ENCODE results near the gene ABHD12. TPM values are rescaled to one million over a fixed set of nuclear protein-coding genes. Genes with fewer than 3 reads are reported as not detected.
A peak's percentile ranks its signal among the peaks of the same experiment; 100 is the strongest.

ABHD12 gene
- total RNA-seq, 2 donors from 2014 or later = 48.2 to 52.7 TPM

DNA sequence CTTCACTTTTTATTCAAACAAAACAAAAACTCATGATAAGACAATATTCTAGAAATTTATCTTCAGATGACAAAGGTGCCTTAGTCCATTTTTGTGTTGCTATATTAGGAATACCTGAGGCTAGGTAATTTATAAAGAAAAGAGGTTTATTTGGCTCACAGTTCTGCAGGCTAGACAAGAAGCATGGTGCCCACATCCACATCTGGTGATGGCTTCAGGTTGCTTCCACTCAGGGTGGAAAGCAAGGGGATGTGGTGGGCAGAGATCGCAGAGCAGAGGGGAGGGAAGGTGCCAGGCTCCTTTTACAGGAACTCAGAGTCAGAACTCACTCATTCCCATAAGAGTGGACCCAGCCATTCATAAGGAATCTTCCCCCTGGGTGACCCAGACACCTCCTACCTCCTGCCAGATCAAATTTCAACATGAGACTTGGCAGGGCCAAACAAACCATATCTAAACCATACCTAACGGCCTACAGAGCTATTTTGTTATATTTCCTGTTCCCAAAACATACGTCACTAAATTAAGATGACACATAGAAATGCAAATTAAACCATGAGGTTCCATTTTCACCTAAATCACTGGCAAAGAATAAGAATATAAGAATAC lies 26.4 kb downstream of the ABHD12 start:
- Histone ChIP-seq H3K27me3 (ENCODE audit: control insufficient read depth, insufficient read depth, low read length, poor library complexity, severe bottlenecking) (no peaks in the 10 kb centered on the region), H3K27ac (ENCODE audit: low read depth, low read length) (no peak overlapping the region), H3K9ac (ENCODE audit: extremely low read depth, low read length, poor library complexity, severe bottlenecking) (no peak overlapping the region), H3K36me3 (ENCODE audit: control insufficient read depth, insufficient read depth, low read length) (no peaks in the 10 kb centered on the region), H3K9me3 (ENCODE audit: control insufficient read depth, low read length) (no peaks in the 10 kb centered on the region), H3K4me3 (ENCODE audit: low read length) (no peak overlapping the region), H3K4me1 (ENCODE audit: control insufficient read depth, insufficient read depth, low read length) (no peaks in the 10 kb centered on the region)
- H3K27me3 Mint-ChIP-seq (ENCODE audit: insufficient read depth) = no peaks in the 10 kb centered on the region
- H3K27ac Mint-ChIP-seq = no peak overlapping the region
- peak; percentile 19 for DNase-seq
- TF ChIP-seq, protein P1, sequence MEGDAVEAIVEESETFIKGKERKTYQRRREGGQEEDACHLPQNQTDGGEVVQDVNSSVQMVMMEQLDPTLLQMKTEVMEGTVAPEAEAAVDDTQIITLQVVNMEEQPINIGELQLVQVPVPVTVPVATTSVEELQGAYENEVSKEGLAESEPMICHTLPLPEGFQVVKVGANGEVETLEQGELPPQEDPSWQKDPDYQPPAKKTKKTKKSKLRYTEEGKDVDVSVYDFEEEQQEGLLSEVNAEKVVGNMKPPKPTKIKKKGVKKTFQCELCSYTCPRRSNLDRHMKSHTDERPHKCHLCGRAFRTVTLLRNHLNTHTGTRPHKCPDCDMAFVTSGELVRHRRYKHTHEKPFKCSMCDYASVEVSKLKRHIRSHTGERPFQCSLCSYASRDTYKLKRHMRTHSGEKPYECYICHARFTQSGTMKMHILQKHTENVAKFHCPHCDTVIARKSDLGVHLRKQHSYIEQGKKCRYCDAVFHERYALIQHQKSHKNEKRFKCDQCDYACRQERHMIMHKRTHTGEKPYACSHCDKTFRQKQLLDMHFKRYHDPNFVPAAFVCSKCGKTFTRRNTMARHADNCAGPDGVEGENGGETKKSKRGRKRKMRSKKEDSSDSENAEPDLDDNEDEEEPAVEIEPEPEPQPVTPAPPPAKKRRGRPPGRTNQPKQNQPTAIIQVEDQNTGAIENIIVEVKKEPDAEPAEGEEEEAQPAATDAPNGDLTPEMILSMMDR (conservative IDR thresholded peaks at IDR 0.05) = no peak
- H3K4me3 Mint-ChIP-seq = no peak overlapping the region
- 92% methylated on average over 2 to 3 of the region's 3 CpGs for WGBS, 2 experiments (ENCODE audit: insufficient coverage in 1 of 2, insufficient read length in 1 of 2)
- no peaks in the 10 kb centered on the region for H3K4me1 Mint-ChIP-seq
- peaks cover 4% of the 10 kb centered on the region for H3K9me3 Mint-ChIP-seq
- H3K36me3 Mint-ChIP-seq (ENCODE audit: low read depth) = peaks cover 24% of the 10 kb centered on the region

DNA sequence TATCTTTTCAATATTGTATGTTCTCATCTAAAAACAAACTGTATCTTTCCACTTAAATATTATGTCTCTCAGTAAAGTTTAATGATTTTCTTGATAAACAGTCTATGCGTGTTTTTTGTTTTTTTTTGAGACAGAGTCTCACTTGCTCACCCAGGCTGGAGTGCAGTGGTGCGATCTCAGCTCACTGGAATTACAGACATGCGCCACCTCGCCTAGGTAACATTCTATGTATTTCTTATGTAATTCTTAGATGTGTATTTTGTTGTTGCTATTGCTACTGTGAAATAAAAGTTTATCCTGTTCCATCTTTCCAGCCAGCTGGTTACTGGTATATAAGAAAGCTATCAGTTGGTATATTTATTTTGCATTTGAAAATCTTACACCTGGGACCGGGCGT lies 29.4 kb downstream of the ABHD12 start:
- no peak for DNase-seq
- no peak overlapping the region for H3K4me3 Mint-ChIP-seq
- Histone ChIP-seq H3K9me3 (ENCODE audit: control insufficient read depth, low read length) (no peaks in the 10 kb centered on the region), H3K36me3 (ENCODE audit: control insufficient read depth, insufficient read depth, low read length) (no peaks in the 10 kb centered on the region), H3K4me1 (ENCODE audit: control insufficient read depth, insufficient read depth, low read length) (no peaks in the 10 kb centered on the region), H3K27ac (ENCODE audit: low read depth, low read length) (no peak overlapping the region), H3K4me3 (ENCODE audit: low read length) (no peak overlapping the region), H3K27me3 (ENCODE audit: control insufficient read depth, insufficient read depth, low read length, poor library complexity, severe bottlenecking) (no peaks in the 10 kb centered on the region), H3K9ac (ENCODE audit: extremely low read depth, low read length, poor library complexity, severe bottlenecking) (no peak overlapping the region)
- peaks cover 11% of the 10 kb centered on the region for H3K4me1 Mint-ChIP-seq
- H3K27ac Mint-ChIP-seq = peak overlapping the region; percentile 80
- H3K36me3 Mint-ChIP-seq (ENCODE audit: low read depth) = peaks cover 14% of the 10 kb centered on the region
- 90 to 96% methylated on average over 3 to 6 of the region's 6 CpGs for WGBS, 2 experiments (ENCODE audit: insufficient coverage in 1 of 2, insufficient read length in 1 of 2)
- TF ChIP-seq, protein P1 (conservative IDR thresholded peaks at IDR 0.05) = no peak
- H3K27me3 Mint-ChIP-seq (ENCODE audit: insufficient read depth) = no peaks in the 10 kb centered on the region
- H3K9me3 Mint-ChIP-seq = peaks cover 4% of the 10 kb centered on the region

DNA sequence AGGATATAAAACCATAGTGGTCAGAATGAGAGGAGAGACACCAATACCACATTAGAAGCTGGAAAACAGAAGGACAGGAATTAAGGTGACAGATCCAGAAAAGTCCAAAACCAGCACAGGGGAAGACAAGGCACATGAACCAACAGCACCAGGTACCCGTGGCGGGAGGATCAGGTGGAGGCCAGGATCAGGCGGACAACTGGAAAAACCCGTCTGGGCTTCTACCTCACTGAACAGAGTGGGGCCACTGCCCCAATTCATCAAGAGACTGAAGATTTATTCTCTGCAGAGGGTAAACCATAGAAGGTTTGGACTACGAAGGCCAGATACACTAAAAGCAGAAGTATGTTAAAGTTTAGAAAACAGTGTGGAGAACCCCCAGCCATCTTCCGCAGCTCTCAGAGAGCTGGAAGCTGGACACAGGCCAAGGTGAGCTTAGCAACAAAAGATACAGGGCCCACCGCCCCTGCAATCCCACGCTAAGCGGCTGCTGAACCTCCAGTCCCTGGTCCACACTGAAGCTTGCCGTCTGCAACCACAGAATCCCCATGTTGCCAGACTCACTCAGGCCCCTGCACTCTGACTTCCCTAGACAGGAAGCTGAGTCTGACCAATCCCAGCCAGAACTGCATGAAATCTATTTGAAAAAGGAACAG lies 29.9 kb downstream of the ABHD12 start:
- Mint-ChIP-seq H3K36me3 (ENCODE audit: low read depth) (peaks cover 14% of the 10 kb centered on the region), H3K27ac (peak overlapping the region; percentile 80), H3K9me3 (peaks cover 4% of the 10 kb centered on the region), H3K4me3 (no peak overlapping the region), H3K27me3 (ENCODE audit: insufficient read depth) (no peaks in the 10 kb centered on the region), H3K4me1 (peaks cover 11% of the 10 kb centered on the region)
- no peak for DNase-seq
- H3K9me3 ChIP-seq (ENCODE audit: control insufficient read depth, low read length) = no peaks in the 10 kb centered on the region
- no peaks in the 10 kb centered on the region for H3K36me3 ChIP-seq (ENCODE audit: control insufficient read depth, insufficient read depth, low read length)
- no peak overlapping the region for H3K9ac ChIP-seq (ENCODE audit: extremely low read depth, low read length, poor library complexity, severe bottlenecking)
- 92 to 93% methylated on average over 3 to 10 of the region's 10 CpGs for WGBS, 2 experiments (ENCODE audit: insufficient coverage in 1 of 2, insufficient read length in 1 of 2)
- H3K27me3 ChIP-seq (ENCODE audit: control insufficient read depth, insufficient read depth, low read length, poor library complexity, severe bottlenecking) = no peaks in the 10 kb centered on the region
- TF ChIP-seq, protein P1 (conservative IDR thresholded peaks at IDR 0.05) = no peak
- H3K27ac ChIP-seq (ENCODE audit: low read depth, low read length) = no peak overlapping the region
- H3K4me1 ChIP-seq (ENCODE audit: control insufficient read depth, insufficient read depth, low read length) = no peaks in the 10 kb centered on the region
- no peak overlapping the region for H3K4me3 ChIP-seq (ENCODE audit: low read length)
